HEK293 (cell line): ENCODE results near the gene PGP.

Experiments
- BCL11A ChIP-seq: fragments of 450-650 bp; formaldehyde crosslinking; IDR thresholded peaks from 2 replicates; pipeline ENCODE4 v1.5.1; 2016; ENCODE audit warnings: low read depth, missing biosample characterization, missing genetic modification characterization
- BCL11B ChIP-seq: fragments of 450-650 bp; formaldehyde crosslinking; IDR thresholded peaks from 2 replicates; pipeline ENCODE4 v1.5.1; 2016; ENCODE audit warnings: low read depth, missing biosample characterization, missing genetic modification characterization
- FEZF1 ChIP-seq: fragments of 450-650 bp; formaldehyde crosslinking; IDR thresholded peaks from 2 replicates; pipeline ENCODE4 v1.5.1; 2016; ENCODE audit warnings: missing biosample characterization, missing genetic modification characterization
- INSM2 ChIP-seq: fragments of 450-650 bp; formaldehyde crosslinking; IDR thresholded peaks from 2 replicates; pipeline ENCODE4 v1.5.1; 2016; ENCODE audit warnings: missing biosample characterization, missing genetic modification characterization
- KLF16 ChIP-seq: fragments of 450-650 bp; formaldehyde crosslinking; IDR thresholded peaks from 2 replicates; pipeline ENCODE4 v1.5.1; 2017; ENCODE audit warnings: missing biosample characterization, missing genetic modification characterization
- KLF8 ChIP-seq: fragments of 450-650 bp; formaldehyde crosslinking; IDR thresholded peaks from 2 replicates; pipeline ENCODE4 v1.5.1; 2016; ENCODE audit warnings: missing biosample characterization, missing genetic modification characterization
- OSR2 ChIP-seq: fragments of 450-650 bp; formaldehyde crosslinking; IDR thresholded peaks from 2 replicates; pipeline ENCODE4 v1.5.1; 2016; ENCODE audit warnings: missing biosample characterization, missing genetic modification characterization
- PRDM6 ChIP-seq: fragments of 450-650 bp; formaldehyde crosslinking; IDR thresholded peaks from 2 replicates; pipeline ENCODE4 v1.5.1; 2017; ENCODE audit warnings: missing biosample characterization, missing genetic modification characterization
- SCRT2 ChIP-seq: fragments of 450-650 bp; formaldehyde crosslinking; IDR thresholded peaks from 2 replicates; pipeline ENCODE4 v1.5.1; 2016; ENCODE audit warnings: missing biosample characterization, missing genetic modification characterization
- SP2 ChIP-seq: fragments of 450-650 bp; formaldehyde crosslinking; IDR thresholded peaks from 2 replicates; pipeline ENCODE4 v1.5.1; 2016; ENCODE audit warnings: missing biosample characterization, missing genetic modification characterization
- WT1 ChIP-seq: fragments of 450-650 bp; formaldehyde crosslinking; IDR thresholded peaks from 2 replicates; pipeline ENCODE4 v1.5.1; 2016; ENCODE audit warnings: missing biosample characterization, missing genetic modification characterization
- YY1 ChIP-seq: fragments of 450-650 bp; formaldehyde crosslinking; IDR thresholded peaks from 2 replicates; pipeline ENCODE4 v1.5.1; 2018; ENCODE audit warnings: missing biosample characterization, missing genetic modification characterization
- ZBTB17 ChIP-seq: fragments of 450-650 bp; formaldehyde crosslinking; IDR thresholded peaks from 2 replicates; pipeline ENCODE4 v1.5.1; 2016; ENCODE audit warnings: missing biosample characterization, missing genetic modification characterization
- ZNF112 ChIP-seq: fragments of 450-650 bp; formaldehyde crosslinking; IDR thresholded peaks from 2 replicates; pipeline ENCODE4 v1.5.0; 2017; ENCODE audit warnings: missing biosample characterization, missing genetic modification characterization
- ZNF121 ChIP-seq: fragments of 450-650 bp; formaldehyde crosslinking; IDR thresholded peaks from 2 replicates; pipeline ENCODE4 v1.5.1; 2016; ENCODE audit warnings: missing biosample characterization, missing genetic modification characterization
- ZNF132 ChIP-seq: fragments of 450-650 bp; formaldehyde crosslinking; IDR thresholded peaks from 2 replicates; pipeline ENCODE4 v1.5.1; 2017; ENCODE audit warnings: missing biosample characterization, missing genetic modification characterization, borderline replicate concordance
- ZNF140 ChIP-seq: fragments of 450-650 bp; formaldehyde crosslinking; IDR thresholded peaks from 2 replicates; pipeline ENCODE4 v1.5.1; 2016; ENCODE audit warnings: missing biosample characterization, missing genetic modification characterization
- ZNF148 ChIP-seq: fragments of 450-650 bp; formaldehyde crosslinking; IDR thresholded peaks from 2 replicates; pipeline ENCODE4 v1.5.0; 2017; ENCODE audit warnings: missing biosample characterization, missing genetic modification characterization, borderline replicate concordance
- ZNF155 ChIP-seq: fragments of 450-650 bp; formaldehyde crosslinking; IDR thresholded peaks from 2 replicates; pipeline ENCODE4 v1.5.1; 2016; ENCODE audit warnings: missing biosample characterization, missing genetic modification characterization
- ZNF211 ChIP-seq: fragments of 450-650 bp; formaldehyde crosslinking; IDR thresholded peaks from 2 replicates; pipeline ENCODE4 v1.5.1; 2016; ENCODE audit warnings: low read depth, missing biosample characterization, missing genetic modification characterization
- ZNF324 ChIP-seq: fragments of 450-650 bp; formaldehyde crosslinking; IDR thresholded peaks from 2 replicates; pipeline ENCODE4 v1.5.1; 2016; ENCODE audit warnings: missing biosample characterization, missing genetic modification characterization
- ZNF335 ChIP-seq: fragments of 450-650 bp; formaldehyde crosslinking; conservative IDR thresholded peaks from 2 replicates; pipeline ENCODE4 v1.5.1; 2016; ENCODE audit warnings: missing biosample characterization, missing genetic modification characterization
- ZNF394 ChIP-seq: fragments of 450-650 bp; formaldehyde crosslinking; IDR thresholded peaks from 2 replicates; pipeline ENCODE4 v1.5.1; 2016; ENCODE audit warnings: missing biosample characterization, missing genetic modification characterization, mild to moderate bottlenecking, moderate library complexity, borderline replicate concordance
- ZNF398 ChIP-seq: fragments of 450-650 bp; formaldehyde crosslinking; IDR thresholded peaks from 2 replicates; pipeline ENCODE4 v1.5.1; 2017; ENCODE audit warnings: missing biosample characterization, missing genetic modification characterization
- ZNF48 ChIP-seq: fragments of 450-650 bp; formaldehyde crosslinking; IDR thresholded peaks from 2 replicates; pipeline ENCODE4 v1.5.1; 2016; ENCODE audit warnings: missing biosample characterization, missing genetic modification characterization
- ZNF548 ChIP-seq: fragments of 450-650 bp; formaldehyde crosslinking; IDR thresholded peaks from 2 replicates; pipeline ENCODE4 v1.5.1; 2016; ENCODE audit warnings: missing biosample characterization, missing genetic modification characterization
- ZNF585B ChIP-seq: fragments of 450-650 bp; formaldehyde crosslinking; IDR thresholded peaks from 2 replicates; pipeline ENCODE4 v1.5.1; 2016; ENCODE audit warnings: missing biosample characterization, missing genetic modification characterization
- ZNF621 ChIP-seq: fragments of 450-650 bp; formaldehyde crosslinking; IDR thresholded peaks from 2 replicates; pipeline ENCODE4 v1.5.1; 2017; ENCODE audit warnings: missing biosample characterization, missing genetic modification characterization
- ZNF629 ChIP-seq: fragments of 450-650 bp; formaldehyde crosslinking; IDR thresholded peaks from 2 replicates; pipeline ENCODE4 v1.5.1; 2017; ENCODE audit warnings: missing biosample characterization, missing genetic modification characterization
- ZNF664 ChIP-seq: fragments of 450-650 bp; formaldehyde crosslinking; IDR thresholded peaks from 2 replicates; pipeline ENCODE4 v1.5.1; 2016; ENCODE audit warnings: missing biosample characterization, missing genetic modification characterization
- ZNF677 ChIP-seq: fragments of 450-650 bp; IDR thresholded peaks from 2 replicates; pipeline ENCODE4 v1.5.0; 2018; ENCODE audit warnings: missing biosample characterization, mild to moderate bottlenecking, missing genetic modification characterization, moderate library complexity
- ZNF707 ChIP-seq: fragments of 450-650 bp; formaldehyde crosslinking; IDR thresholded peaks from 2 replicates; pipeline ENCODE4 v1.5.1; 2016; ENCODE audit warnings: missing biosample characterization, missing genetic modification characterization
- ZNF76 ChIP-seq: fragments of 450-650 bp; formaldehyde crosslinking; IDR thresholded peaks from 2 replicates; pipeline ENCODE4; 2016; ENCODE audit warnings: low read depth, missing biosample characterization, missing genetic modification characterization, borderline replicate concordance
- ZNF768 ChIP-seq: fragments of 450-650 bp; formaldehyde crosslinking; IDR thresholded peaks from 2 replicates; pipeline ENCODE4 v1.5.1; 2018; ENCODE audit warnings: missing biosample characterization, mild to moderate bottlenecking, missing genetic modification characterization
- ZNF792 ChIP-seq: fragments of 450-650 bp; formaldehyde crosslinking; IDR thresholded peaks from 2 replicates; pipeline ENCODE4 v1.5.1; 2016; ENCODE audit warnings: missing biosample characterization, missing genetic modification characterization
- ZSCAN23 ChIP-seq: fragments of 450-650 bp; formaldehyde crosslinking; IDR thresholded peaks from 2 replicates; pipeline ENCODE4 v1.5.1; 2016; ENCODE audit warnings: missing biosample characterization, missing genetic modification characterization
- ZXDB ChIP-seq: fragments of 450-650 bp; formaldehyde crosslinking; IDR thresholded peaks from 2 replicates; pipeline ENCODE4 v1.5.1; 2016; ENCODE audit warnings: missing biosample characterization, missing genetic modification characterization

PGP gene

GRCh38 chr16:2194852-2195321 lies 19.8 kb downstream of the PGP start (continued):
- TF ChIP-seq ZNF792 (tag by site-specific recombination): no peak
- TF ChIP-seq SCRT2 (tag by site-specific recombination): no peak
- 0 out of 2 replicates have a peak, but pooled peaks have one; percentile 16 for TF ChIP-seq ZXDB (tag by site-specific recombination)
- TF ChIP-seq ZNF132 (tag by site-specific recombination): no peak
- no peak for TF ChIP-seq ZNF707 (tag by site-specific recombination)
- TF ChIP-seq WT1 (tag by site-specific recombination): no peak
- TF ChIP-seq ZNF211 (tag by site-specific recombination): no peak
- TF ChIP-seq ZNF155 (tag by site-specific recombination): no peak
- no peak for TF ChIP-seq FEZF1 (tag by site-specific recombination)
- TF ChIP-seq SP2 (tag by site-specific recombination): no peak
- TF ChIP-seq BCL11B (tag by site-specific recombination): 0 out of 2 replicates have a peak, but pooled peaks have one; percentile 30
- TF ChIP-seq ZNF585B (tag by site-specific recombination): no peak
- no peak for TF ChIP-seq KLF8 (tag by site-specific recombination)
- no peak; the same call in 1 of the 2 replicates for TF ChIP-seq ZNF768 (tag by site-specific recombination)
- TF ChIP-seq YY1 (tag by site-specific recombination): no peak
- no peak for TF ChIP-seq ZNF140
- TF ChIP-seq ZNF121 (tag by site-specific recombination): peak; percentile 61; the same call in 1 of the 2 replicates
- no peak for TF ChIP-seq ZNF394
- no peak for TF ChIP-seq ZNF76 (tag by site-specific recombination)
- TF ChIP-seq ZNF398 (tag by site-specific recombination): no peak
- TF ChIP-seq KLF16 (tag by site-specific recombination): no peak
- TF ChIP-seq ZNF664: peak; percentile 74
- TF ChIP-seq PRDM6 (tag by site-specific recombination): no peak
- TF ChIP-seq ZBTB17 (tag by site-specific recombination): peak; percentile 72; the same call in 1 of the 2 replicates
- no peak for TF ChIP-seq INSM2 (tag by site-specific recombination)
- no peak for TF ChIP-seq ZSCAN23
- TF ChIP-seq OSR2: no peak
- TF ChIP-seq BCL11A (tag by site-specific recombination): no peak
- no peak for TF ChIP-seq ZNF677 (tag by site-specific recombination)
- no peak for TF ChIP-seq ZNF324
- no peak for TF ChIP-seq ZNF548 (tag by site-specific recombination)
- TF ChIP-seq ZNF112 (tag by site-specific recombination): no peak
- TF ChIP-seq ZNF335 (tag by site-specific recombination): no peak
- TF ChIP-seq ZNF621 (tag by site-specific recombination): no peak
- TF ChIP-seq ZNF629 (tag by site-specific recombination): no peak
- TF ChIP-seq ZNF48: no peak
- no peak for TF ChIP-seq ZNF148 (tag by site-specific recombination)
